NB4 (cell line): ENCODE measurements around the gene MTARC2.
A peak's percentile ranks its signal among the peaks of the same experiment; 100 is the strongest.

Experiments
- DNase-seq: peaks from one replicate; pipeline ENCODE4 v3.0.0; 2010; ENCODE audit warnings: low read depth
- H3K4me3 ChIP-seq: one replicate; pipeline ENCODE4 v1.5.1; 2011; ENCODE audit warnings: mild to moderate bottlenecking, low read depth, low read length, moderate library complexity
- MYC ChIP-seq: IDR thresholded peaks from 2 replicates; pipeline ENCODE4 v1.6.1; 2011; ENCODE audit warnings: low read depth, low read length
- POLR2A ChIP-seq: IDR thresholded peaks from 2 replicates; pipeline ENCODE4 v1.6.1; 2011; ENCODE audit warnings: mild to moderate bottlenecking; ENCODE audit not compliant: insufficient read length; ENCODE audit errors: extremely low read depth
- TF ChIP-seq, protein P1 (sequence below): IDR thresholded peaks from one replicate; pipeline ENCODE4 v1.5.1; 2012; ENCODE audit warnings: low read depth, low read length
- TF ChIP-seq, protein P2 (sequence below): IDR thresholded peaks from 2 replicates; pipeline ENCODE4 v1.6.1; 2011; ENCODE audit warnings: low read depth, low read length

MTARC2 gene

DNA sequence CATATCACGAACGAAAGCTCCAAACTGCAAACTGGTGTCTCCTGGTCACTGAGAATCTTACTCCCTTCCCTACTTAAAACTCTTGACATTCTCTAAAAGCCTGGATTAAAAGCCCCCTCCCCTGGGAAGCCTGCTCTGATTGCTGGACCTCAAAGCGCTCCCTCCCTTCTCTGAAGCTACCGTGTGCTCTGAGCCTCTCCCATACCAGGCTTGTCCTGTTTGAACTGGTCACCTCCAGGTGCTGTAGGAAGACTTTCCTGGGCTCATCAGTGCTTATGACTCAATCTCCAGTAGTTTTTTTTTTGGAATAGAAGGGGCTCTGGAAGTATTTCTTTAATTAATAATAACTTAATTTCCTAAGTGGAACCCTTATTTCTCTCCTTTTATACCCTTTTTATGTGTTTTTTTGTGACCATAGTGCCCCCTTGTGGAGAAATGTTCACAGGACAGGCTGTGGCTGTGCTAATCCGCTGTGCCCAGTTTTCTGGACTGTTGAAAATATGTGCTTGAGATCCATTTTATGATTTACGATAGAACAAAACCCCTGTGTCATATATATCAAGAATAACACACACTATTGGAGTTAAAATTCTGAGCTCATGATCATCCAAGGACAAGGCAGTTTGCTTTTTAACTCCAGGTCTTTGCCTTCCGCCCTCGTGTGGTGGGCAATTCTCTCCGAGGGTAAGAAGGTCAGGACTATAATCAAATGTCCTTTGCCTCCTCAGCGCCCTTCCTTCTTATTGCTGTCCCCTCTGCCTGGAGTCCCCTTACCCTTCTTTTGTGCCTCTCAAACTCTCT is 55.5 kb downstream of the MTARC2 start:
- TF ChIP-seq, protein P1, sequence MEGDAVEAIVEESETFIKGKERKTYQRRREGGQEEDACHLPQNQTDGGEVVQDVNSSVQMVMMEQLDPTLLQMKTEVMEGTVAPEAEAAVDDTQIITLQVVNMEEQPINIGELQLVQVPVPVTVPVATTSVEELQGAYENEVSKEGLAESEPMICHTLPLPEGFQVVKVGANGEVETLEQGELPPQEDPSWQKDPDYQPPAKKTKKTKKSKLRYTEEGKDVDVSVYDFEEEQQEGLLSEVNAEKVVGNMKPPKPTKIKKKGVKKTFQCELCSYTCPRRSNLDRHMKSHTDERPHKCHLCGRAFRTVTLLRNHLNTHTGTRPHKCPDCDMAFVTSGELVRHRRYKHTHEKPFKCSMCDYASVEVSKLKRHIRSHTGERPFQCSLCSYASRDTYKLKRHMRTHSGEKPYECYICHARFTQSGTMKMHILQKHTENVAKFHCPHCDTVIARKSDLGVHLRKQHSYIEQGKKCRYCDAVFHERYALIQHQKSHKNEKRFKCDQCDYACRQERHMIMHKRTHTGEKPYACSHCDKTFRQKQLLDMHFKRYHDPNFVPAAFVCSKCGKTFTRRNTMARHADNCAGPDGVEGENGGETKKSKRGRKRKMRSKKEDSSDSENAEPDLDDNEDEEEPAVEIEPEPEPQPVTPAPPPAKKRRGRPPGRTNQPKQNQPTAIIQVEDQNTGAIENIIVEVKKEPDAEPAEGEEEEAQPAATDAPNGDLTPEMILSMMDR: peak; percentile 60
- TF ChIP-seq POLR2A: no peak
- peak; percentile 55 for DNase-seq

DNA sequence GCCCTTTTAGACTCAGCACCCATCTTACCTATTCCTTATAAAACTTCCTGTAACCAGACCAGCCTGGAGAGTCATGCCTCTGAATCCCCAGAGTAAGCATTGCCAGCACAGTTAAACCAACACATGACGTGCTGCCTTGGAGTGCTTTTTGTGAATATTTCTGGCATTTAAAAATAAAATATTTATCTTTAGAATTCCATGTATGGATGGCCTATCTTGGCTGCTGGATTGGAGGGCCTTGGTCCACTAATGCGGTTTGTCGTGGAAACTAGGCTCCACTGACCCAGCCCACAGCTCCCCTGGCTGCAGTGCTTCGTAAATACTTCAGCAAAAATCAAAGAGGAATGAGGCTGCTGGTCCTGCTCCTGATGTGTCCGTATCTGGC is 56.1 kb downstream of the MTARC2 start:
- TF ChIP-seq, protein P1: no peak
- TF ChIP-seq, protein P2, sequence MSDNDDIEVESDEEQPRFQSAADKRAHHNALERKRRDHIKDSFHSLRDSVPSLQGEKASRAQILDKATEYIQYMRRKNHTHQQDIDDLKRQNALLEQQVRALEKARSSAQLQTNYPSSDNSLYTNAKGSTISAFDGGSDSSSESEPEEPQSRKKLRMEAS: no peak
- no peak for TF ChIP-seq POLR2A
- no peak overlapping the region for H3K4me3 ChIP-seq
- no peak for DNase-seq

More for the DNA sequence above, 55.5 kb downstream of the MTARC2 start:
- H3K4me3 ChIP-seq: no peak overlapping the region

DNA sequence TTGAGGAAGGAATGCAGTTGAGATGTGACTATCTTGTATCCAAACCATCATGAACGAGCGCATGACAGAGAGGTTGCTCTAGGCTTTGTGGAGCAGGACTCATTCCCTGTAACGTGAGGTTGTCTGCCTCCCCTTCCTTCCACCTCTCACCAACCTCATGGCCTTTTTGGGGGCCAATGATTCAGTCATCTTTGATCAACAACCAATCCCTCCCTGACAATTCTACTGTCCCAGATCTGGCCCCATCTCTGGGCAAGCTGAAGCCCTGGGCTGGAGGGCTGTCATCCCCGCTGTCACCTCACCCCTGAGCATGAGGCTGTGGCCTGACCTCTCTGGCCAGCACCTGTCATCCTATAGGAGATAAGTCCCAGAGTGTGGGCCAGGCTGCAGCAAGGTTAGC is 58.3 kb downstream of the MTARC2 start:
- DNase-seq: no peak
- TF ChIP-seq, protein P1: no peak
- TF ChIP-seq MYC (no peak), POLR2A (no peak)
- TF ChIP-seq, protein P2: no peak
- H3K4me3 ChIP-seq: no peak overlapping the region

DNA sequence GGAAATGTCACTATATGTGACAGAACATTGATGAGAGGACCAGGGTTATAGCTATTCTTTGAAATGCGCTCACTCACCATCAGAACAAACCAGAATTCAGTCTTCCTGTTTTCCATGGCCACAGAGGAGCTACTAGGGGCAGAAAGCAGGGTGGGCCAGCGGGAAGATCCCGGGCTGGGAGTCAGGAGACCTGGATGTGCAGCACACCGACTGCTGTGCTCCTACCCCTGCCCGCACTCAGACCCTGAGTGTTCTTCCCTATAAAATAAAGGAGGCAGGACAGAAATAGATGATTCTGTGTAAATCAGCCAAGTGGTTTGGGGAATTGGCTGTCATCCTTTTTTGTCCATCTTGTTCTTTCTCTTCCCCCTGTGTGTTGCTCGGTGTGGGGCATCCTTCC is 59.6 kb downstream of the MTARC2 start:
- no peak for DNase-seq
- TF ChIP-seq, protein P1: no peak
- no peak for TF ChIP-seq MYC
- TF ChIP-seq, protein P2: no peak
- TF ChIP-seq POLR2A: no peak
- H3K4me3 ChIP-seq: no peak overlapping the region

DNA sequence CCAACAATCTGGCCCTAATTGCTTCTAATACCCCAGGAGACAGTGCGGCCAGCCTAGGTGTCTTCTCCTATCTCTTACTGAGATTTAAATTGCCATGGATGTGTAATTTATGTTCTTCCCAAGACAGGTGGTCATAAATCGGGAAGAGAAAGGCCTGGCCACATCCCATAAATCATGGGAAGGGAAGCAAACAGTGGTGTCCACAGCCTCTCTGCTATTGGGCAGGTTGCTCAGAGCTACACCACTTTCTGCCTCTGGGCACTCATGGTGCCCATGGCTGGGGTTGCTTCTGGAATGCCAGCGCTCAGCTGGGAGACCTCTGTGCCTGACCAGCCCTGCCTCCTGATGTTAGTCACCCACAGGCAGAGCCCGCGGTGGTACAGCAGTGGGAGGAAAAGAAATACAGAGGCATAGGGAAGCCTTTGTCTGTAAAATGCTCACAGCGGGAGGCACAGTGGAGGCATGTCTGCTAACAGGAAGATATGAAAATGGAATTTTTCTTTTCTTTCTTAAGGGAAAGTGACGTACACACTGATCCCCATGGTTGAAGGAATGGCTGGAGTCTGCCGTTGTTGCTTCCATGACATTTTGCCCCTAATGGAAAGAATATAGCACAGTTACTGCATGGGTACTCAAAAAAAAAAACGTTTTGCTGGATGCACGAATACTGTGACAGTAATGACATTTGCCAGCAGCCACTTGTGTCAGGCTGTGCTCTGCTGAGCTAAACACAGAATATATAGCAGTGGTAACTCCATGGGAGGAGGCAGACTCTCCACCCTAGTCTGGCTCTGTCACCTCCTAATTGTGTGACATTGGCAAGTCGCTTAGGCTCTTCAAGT is 60.4 kb downstream of the MTARC2 start:
- no peak for DNase-seq
- TF ChIP-seq, protein P1: no peak
- TF ChIP-seq, protein P2: no peak
- no peak for TF ChIP-seq MYC
- no peak for TF ChIP-seq POLR2A
- no peak overlapping the region for H3K4me3 ChIP-seq

DNA sequence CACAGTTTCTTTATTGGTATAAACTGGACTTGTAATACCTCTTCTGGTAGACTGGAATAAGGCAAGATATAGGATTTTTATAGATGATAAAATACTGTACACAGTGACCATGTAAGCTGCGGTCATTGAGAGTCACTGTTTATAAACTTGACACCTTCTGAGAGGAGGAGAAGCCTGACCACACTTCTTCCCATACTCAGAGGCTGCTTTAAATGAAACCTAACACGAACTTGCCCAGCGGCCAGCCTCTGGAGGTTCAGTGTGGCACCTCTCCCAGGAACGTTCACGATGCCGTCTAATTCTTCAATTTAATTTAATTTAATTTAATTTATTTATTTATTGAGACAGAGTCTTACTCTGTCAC is 61.0 kb downstream of the MTARC2 start:
- TF ChIP-seq, protein P2: no peak
- TF ChIP-seq POLR2A: no peak
- DNase-seq: no peak
- H3K4me3 ChIP-seq: no peak overlapping the region
